SW 1271 (cell line): ENCODE measurements around the gene ARHGEF28.

Experiments
- DNase-seq, 2 experiments: peaks; one replicate each; lab custom pipeline; 2025; lab: John Stamatoyannopoulos, UW

Gene ARHGEF28

GRCh38 chr5:73938938-73939320, 312.9 kb downstream of the ARHGEF28 start:
- no peak for DNase-seq

GRCh38 chr5:73939557-73939956, 313.6 kb downstream of the ARHGEF28 start:
- peak in 1 of 2 experiments; percentile 37 for DNase-seq

GRCh38 chr5:73940026-73940425, 314.0 kb downstream of the ARHGEF28 start:
- DNase-seq = peak in 1 of 2 experiments; percentile 68

GRCh38 chr5:73940801-73941200, 314.8 kb downstream of the ARHGEF28 start:
- no peak for DNase-seq

- no peak for DNase-seq
Observed at GRCh38 chr5:73942783-73943182, 316.8 kb downstream of the ARHGEF28 start.

- DNase-seq = no peak
Observed at GRCh38 chr5:73943397-73943796, 317.4 kb downstream of the ARHGEF28 start.

- no peak for DNase-seq
Observed at GRCh38 chr5:73944581-73944980, 318.6 kb downstream of the ARHGEF28 start.

GRCh38 chr5:73945505-73945904, 319.5 kb downstream of the ARHGEF28 start:
- no peak for DNase-seq

GRCh38 chr5:73946278-73946677, 320.3 kb downstream of the ARHGEF28 start:
- no peak for DNase-seq

- DNase-seq = no peak
Observed at GRCh38 chr5:73946919-73947602, 321.1 kb downstream of the ARHGEF28 start.

GRCh38 chr5:73947906-73948640, 322.1 kb downstream of the ARHGEF28 start:
- no peak for DNase-seq

GRCh38 chr5:73948720-73949119, 322.7 kb downstream of the ARHGEF28 start:
- DNase-seq = no peak

- DNase-seq = no peak
Observed at GRCh38 chr5:73950441-73950873, 324.5 kb downstream of the ARHGEF28 start.

GRCh38 chr5:73950912-73951430, 325.0 kb downstream of the ARHGEF28 start:
- no peak for DNase-seq

GRCh38 chr5:73952872-73953271, 326.9 kb downstream of the ARHGEF28 start:
- DNase-seq = no peak

GRCh38 chr5:73954381-73954780, 328.4 kb downstream of the ARHGEF28 start:
- DNase-seq = no peak

- DNase-seq = no peak
Observed at GRCh38 chr5:73955271-73955846, 329.4 kb downstream of the ARHGEF28 start.

GRCh38 chr5:73957397-73958001, 331.5 kb downstream of the ARHGEF28 start:
- DNase-seq = no peak

- DNase-seq = no peak
Observed at GRCh38 chr5:73958037-73958436, 332.0 kb downstream of the ARHGEF28 start.

- DNase-seq = no peak
Observed at GRCh38 chr5:73960023-73960422, 334.0 kb downstream of the ARHGEF28 start.

GRCh38 chr5:73960426-73960825, 334.4 kb downstream of the ARHGEF28 start:
- no peak for DNase-seq

GRCh38 chr5:73962801-73963425, 336.9 kb downstream of the ARHGEF28 start:
- no peak for DNase-seq
